VCaP (cell line): Measurements from ENCODE around the gene TFPI.
"Not testable (repeated sequence)": the region's sequence is repeated elsewhere in the genome, so short reads cannot be mapped to it uniquely, and the experiment has no call there.

ENCODE experiments used
- H3K27ac ChIP-seq: fragments of 450-650 bp; 2 replicates; pipeline ENCODE4 v1.5.1; 2017
- CTCF ChIP-seq: fragments of 450-650 bp; conservative IDR thresholded peaks from 2 replicates; pipeline ENCODE4 v1.5.1; 2017; ENCODE audit warnings: mild to moderate bottlenecking, moderate library complexity

TFPI gene

GRCh38 chr2:187545238-187545751 lies 8.9 kb downstream of the TFPI start:
- TF ChIP-seq CTCF: no peak
- H3K27ac ChIP-seq: no peak overlapping the region

- no peak overlapping the region for H3K27ac ChIP-seq
- no peak for TF ChIP-seq CTCF
Measured at GRCh38 chr2:187544371-187545080, 9.7 kb downstream of the TFPI start.

GRCh38 chr2:187543488-187543887 lies 10.7 kb downstream of the TFPI start:
- TF ChIP-seq CTCF: no peak
- H3K27ac ChIP-seq: no peak overlapping the region

- no peak for TF ChIP-seq CTCF
- H3K27ac ChIP-seq: peak overlapping the region; percentile 70
Measured at GRCh38 chr2:187542123-187542522, 12.1 kb downstream of the TFPI start.

- no peak for TF ChIP-seq CTCF
- peak overlapping the region; percentile 70 for H3K27ac ChIP-seq
Measured at GRCh38 chr2:187541086-187542085, 12.8 kb downstream of the TFPI start.

- not testable (repeated sequence) for H3K27ac ChIP-seq
Measured at GRCh38 chr2:187538222-187538621, 16.0 kb downstream of the TFPI start.

GRCh38 chr2:187535381-187535780 lies 18.9 kb downstream of the TFPI start:
- not testable (repeated sequence) for H3K27ac ChIP-seq

GRCh38 chr2:187532333-187533120 lies 21.7 kb downstream of the TFPI start:
- no peak overlapping the region for H3K27ac ChIP-seq
- no peak for TF ChIP-seq CTCF
